NCI-H1417 (cell line): ENCODE results near the gene ACTR3C.
"Not testable (repeated sequence)": the region's sequence is repeated elsewhere in the genome, so short reads cannot be mapped to it uniquely, and the experiment has no call there.

Experiments used
- DNase-seq, 3 experiments: peaks; one replicate each; lab custom pipeline; 2025; lab: John Stamatoyannopoulos, UW

ACTR3C gene

GRCh38 chr7:150283608-150284007 lies 39.7 kb downstream of the ACTR3C start:
- DNase-seq = not testable (repeated sequence)

- DNase-seq = not testable (repeated sequence)
Measured at GRCh38 chr7:150283111-150283510, 40.2 kb downstream of the ACTR3C start.

- not testable (repeated sequence) for DNase-seq
Measured at GRCh38 chr7:150281681-150282403, 41.5 kb downstream of the ACTR3C start.

GRCh38 chr7:150278383-150278782 lies 45.0 kb downstream of the ACTR3C start:
- not testable (repeated sequence) for DNase-seq

GRCh38 chr7:150276132-150276695 lies 47.1 kb downstream of the ACTR3C start:
- peak; percentile 40 to 66 (median 48) for DNase-seq

- DNase-seq = not testable (repeated sequence)
Measured at GRCh38 chr7:150271898-150272297, 51.4 kb downstream of the ACTR3C start.

- DNase-seq = not testable (repeated sequence)
Measured at GRCh38 chr7:150270101-150270824, 53.1 kb downstream of the ACTR3C start.

- not testable (repeated sequence) for DNase-seq
Measured at GRCh38 chr7:150268798-150269197, 54.5 kb downstream of the ACTR3C start.

GRCh38 chr7:150268287-150268686 lies 55.1 kb downstream of the ACTR3C start:
- DNase-seq = not testable (repeated sequence)

GRCh38 chr7:150266953-150267665 lies 56.2 kb downstream of the ACTR3C start:
- DNase-seq = not testable (repeated sequence)

GRCh38 chr7:150262656-150263055 lies 60.7 kb downstream of the ACTR3C start:
- DNase-seq = not testable (repeated sequence)

GRCh38 chr7:150247745-150248144 lies 75.6 kb downstream of the ACTR3C start:
- DNase-seq = not testable (repeated sequence)

- DNase-seq = not testable (repeated sequence)
Measured at GRCh38 chr7:150245208-150245607, 78.1 kb downstream of the ACTR3C start.

GRCh38 chr7:150242935-150243334 lies 80.4 kb downstream of the ACTR3C start:
- DNase-seq = not testable (repeated sequence)

GRCh38 chr7:150225444-150225843 lies 97.9 kb downstream of the ACTR3C start:
- not testable (repeated sequence) for DNase-seq

GRCh38 chr7:150222083-150222972 lies 101.0 kb downstream of the ACTR3C start:
- DNase-seq = peak in 1 of 3 experiments; percentile 16

GRCh38 chr7:150220673-150221181 lies 102.6 kb downstream of the ACTR3C start:
- DNase-seq = peak in 2 of 3 experiments; percentile 48 to 52

GRCh38 chr7:150219941-150220658 lies 103.2 kb downstream of the ACTR3C start:
- peak in 2 of 3 experiments; percentile 22 to 57 for DNase-seq

- DNase-seq = not testable (repeated sequence)
Measured at GRCh38 chr7:150206848-150207247, 116.5 kb downstream of the ACTR3C start.

- not testable (repeated sequence) for DNase-seq
Measured at GRCh38 chr7:150205866-150206265, 117.5 kb downstream of the ACTR3C start.
